Measurements from ENCODE around the gene S100A12.

- no peak for TF ChIP-seq POLR2A (IDR thresholded peaks at IDR 0.05)
- TF ChIP-seq CTCF (IDR thresholded peaks at IDR 0.05), result no peak
Measured at GRCh38 chr1:153357853-153358690, 17.3 kb downstream of the S100A12 start, which contains the start of gene S100A9.

Measured in sigmoid colon (tissue), 3 donors.